NCI-H146 treated with DMSO at 0.1 percent for 48 hours (cell line): ENCODE data around the gene SNORC.
"Not testable (repeated sequence)": the region's sequence is repeated elsewhere in the genome, so short reads cannot be mapped to it uniquely, and the experiment has no call there.

ENCODE experiments used
- DNase-seq: peaks from one replicate; lab custom pipeline; 2025; ENCODE audit not compliant: unreplicated experiment; lab: John Stamatoyannopoulos, UW

Gene SNORC

GRCh38 chr2:232870018-232870765 lies at the start of gene SNORC:
SNORC (plus strand) TSS chr2:232870264; CDS start chr2:232870342, 78 bp downstream.
- DNase-seq: no peak

- DNase-seq: no peak
These were observed 40.1 kb upstream of the SNORC start for GRCh38 chr2:232829988-232830387.

- DNase-seq: no peak
These were observed 38.6 kb upstream of the SNORC start for GRCh38 chr2:232831496-232831895.

- no peak for DNase-seq
These were observed 36.2 kb upstream of the SNORC start for GRCh38 chr2:232833830-232834229.

- no peak for DNase-seq
These were observed 34.3 kb upstream of the SNORC start for GRCh38 chr2:232835687-232836208.

- no peak for DNase-seq
These were observed 33.1 kb upstream of the SNORC start for GRCh38 chr2:232836934-232837333.

- DNase-seq: no peak
These were observed 31.6 kb upstream of the SNORC start for GRCh38 chr2:232838406-232838874.

GRCh38 chr2:232839411-232840079 lies 30.5 kb upstream of the SNORC start:
- DNase-seq: no peak

- DNase-seq: no peak
These were observed 27.4 kb upstream of the SNORC start for GRCh38 chr2:232842689-232843088.

- DNase-seq: no peak
These were observed 26.2 kb upstream of the SNORC start for GRCh38 chr2:232843834-232844233.

GRCh38 chr2:232846055-232846454 lies 24.0 kb upstream of the SNORC start:
- no peak for DNase-seq

GRCh38 chr2:232850039-232850438 lies 20.0 kb upstream of the SNORC start:
- no peak for DNase-seq

- DNase-seq: not testable (repeated sequence)
These were observed 18.0 kb upstream of the SNORC start for GRCh38 chr2:232852081-232852480.

- no peak for DNase-seq
These were observed 17.4 kb upstream of the SNORC start for GRCh38 chr2:232852676-232853075.

GRCh38 chr2:232854082-232854481 lies 16.0 kb upstream of the SNORC start:
- DNase-seq: no peak

- DNase-seq: no peak
These were observed 12.9 kb upstream of the SNORC start for GRCh38 chr2:232857158-232857563.

- DNase-seq: no peak
These were observed 10.6 kb upstream of the SNORC start for GRCh38 chr2:232859385-232859916.

- DNase-seq: no peak
These were observed 9.3 kb upstream of the SNORC start for GRCh38 chr2:232860593-232861241.

GRCh38 chr2:232861353-232861752 lies 8.7 kb upstream of the SNORC start:
- no peak for DNase-seq

- no peak for DNase-seq
These were observed 6.1 kb upstream of the SNORC start for GRCh38 chr2:232863996-232864395.

GRCh38 chr2:232865165-232865564 lies 4.9 kb upstream of the SNORC start:
- DNase-seq: no peak
